SK-N-SH treated with all-trans-retinoic acid at 6 μM for 48 hours (cell line): ENCODE measurements around the gene TUBGCP4.

Source experiments
- ATAC-seq: fragments of 200-7000 bp; cut with Tn5 transposase; 3 replicates; pipeline ENCODE4 v1.9.1; 2020; ENCODE audit warnings: mild to moderate bottlenecking, moderate library complexity
- ARNTL ChIP-seq: fragments of 450-650 bp; formaldehyde crosslinking; IDR thresholded peaks from 2 replicates; pipeline ENCODE4 v1.5.0; 2020; ENCODE audit warnings: low read depth, mild to moderate bottlenecking, moderate library complexity, borderline replicate concordance
- BACH2 ChIP-seq: fragments of 250-450 bp; sonication (Bioruptor Pico); IDR thresholded peaks from 2 replicates; pipeline ENCODE4 v1.9.0; 2021; ENCODE audit warnings: mild to moderate bottlenecking, borderline replicate concordance
- CREB5 ChIP-seq: fragments of 250-450 bp; sonication (Bioruptor Pico); IDR thresholded peaks from 2 replicates; pipeline ENCODE4 v1.5.1; 2020; ENCODE audit warnings: low read depth, mild to moderate bottlenecking, moderate library complexity
- CSDC2 ChIP-seq: fragments of 250-450 bp; sonication (Bioruptor Pico); IDR thresholded peaks from 2 replicates; pipeline ENCODE4 v1.5.0; 2020; ENCODE audit warnings: mild to moderate bottlenecking, moderate library complexity
- ESRRG ChIP-seq: fragments of 250-450 bp; sonication (Bioruptor Pico); IDR thresholded peaks from 2 replicates; pipeline ENCODE4 v1.6.1; 2021; ENCODE audit warnings: mild to moderate bottlenecking
- ISL1 ChIP-seq: fragments of 250-450 bp; sonication (Bioruptor Pico); IDR thresholded peaks from 2 replicates; pipeline ENCODE4 v2.1.2; 2022; ENCODE audit warnings: mild to moderate bottlenecking, moderate library complexity
- OSR1 ChIP-seq: fragments of 250-450 bp; sonication (Bioruptor Pico); IDR thresholded peaks from 2 replicates; pipeline ENCODE4 v1.8.0; 2022; ENCODE audit warnings: moderate library complexity, mild to moderate bottlenecking, inconsistent platforms
- PATZ1 ChIP-seq: fragments of 250-450 bp; sonication (Bioruptor Pico); IDR thresholded peaks from 2 replicates; pipeline ENCODE4 v1.8.0; 2020; ENCODE audit warnings: mild to moderate bottlenecking, moderate library complexity, borderline replicate concordance
- POU6F1 ChIP-seq: fragments of 250-450 bp; sonication (Bioruptor Pico); IDR thresholded peaks from 2 replicates; pipeline ENCODE4 v1.8.0; 2021; ENCODE audit warnings: low read depth, mild to moderate bottlenecking, moderate library complexity, borderline replicate concordance
- PPARA ChIP-seq: fragments of 250-450 bp; sonication (Bioruptor Pico); IDR thresholded peaks from 2 replicates; pipeline ENCODE4 v1.5.0; 2020; ENCODE audit warnings: mild to moderate bottlenecking, borderline replicate concordance
- RARB ChIP-seq: fragments of 250-450 bp; sonication (Bioruptor Pico); IDR thresholded peaks from 2 replicates; pipeline ENCODE4 v1.8.0; 2021; ENCODE audit warnings: mild to moderate bottlenecking, moderate library complexity
- SNAI2 ChIP-seq: fragments of 250-450 bp; sonication (Bioruptor Pico); IDR thresholded peaks from 2 replicates; pipeline ENCODE4 v1.5.0; 2020; ENCODE audit warnings: mild to moderate bottlenecking, moderate library complexity
- TOX ChIP-seq: fragments of 250-450 bp; sonication (Bioruptor Pico); IDR thresholded peaks from 2 replicates; pipeline ENCODE4 v1.8.0; 2021; ENCODE audit warnings: mild to moderate bottlenecking, moderate library complexity, borderline replicate concordance
- ZC3H10 ChIP-seq: fragments of 250-450 bp; sonication (Bioruptor Pico); IDR thresholded peaks from 2 replicates; pipeline ENCODE4 v1.5.1; 2021; ENCODE audit warnings: mild to moderate bottlenecking, moderate library complexity
- ZFP3 ChIP-seq: fragments of 250-450 bp; sonication (Bioruptor Pico); IDR thresholded peaks from 2 replicates; pipeline ENCODE4 v1.5.0; 2020; ENCODE audit warnings: mild to moderate bottlenecking, moderate library complexity
- ZFP30 ChIP-seq: fragments of 450-650 bp; formaldehyde crosslinking; IDR thresholded peaks from 2 replicates; pipeline ENCODE4 v1.5.0; 2022; ENCODE audit warnings: mild to moderate bottlenecking, moderate library complexity
- ZNF565 ChIP-seq: fragments of 450-650 bp; formaldehyde crosslinking; conservative IDR thresholded peaks from 2 replicates; pipeline ENCODE4 v1.5.0; 2020; ENCODE audit warnings: low read depth, mild to moderate bottlenecking, moderate library complexity
- ZNF70 ChIP-seq: fragments of 450-650 bp; formaldehyde crosslinking; IDR thresholded peaks from 2 replicates; pipeline ENCODE4 v1.5.0; 2020; ENCODE audit warnings: mild to moderate bottlenecking, moderate library complexity
- ZNF8 ChIP-seq: fragments of 450-650 bp; formaldehyde crosslinking; IDR thresholded peaks from 2 replicates; pipeline ENCODE4 v1.5.0; 2020; ENCODE audit warnings: mild to moderate bottlenecking, moderate library complexity
- TF ChIP-seq, protein P1 (sequence below): fragments of 250-450 bp; sonication (Bioruptor Pico); IDR thresholded peaks from 2 replicates; pipeline ENCODE4 v1.5.0; 2020; ENCODE audit warnings: mild to moderate bottlenecking, moderate library complexity
- TF ChIP-seq, protein P2 (sequence below): fragments of 250-450 bp; sonication (Bioruptor Pico); IDR thresholded peaks from 2 replicates; pipeline ENCODE4 v1.5.1; 2021; ENCODE audit warnings: mild to moderate bottlenecking, moderate library complexity

Gene TUBGCP4

DNA sequence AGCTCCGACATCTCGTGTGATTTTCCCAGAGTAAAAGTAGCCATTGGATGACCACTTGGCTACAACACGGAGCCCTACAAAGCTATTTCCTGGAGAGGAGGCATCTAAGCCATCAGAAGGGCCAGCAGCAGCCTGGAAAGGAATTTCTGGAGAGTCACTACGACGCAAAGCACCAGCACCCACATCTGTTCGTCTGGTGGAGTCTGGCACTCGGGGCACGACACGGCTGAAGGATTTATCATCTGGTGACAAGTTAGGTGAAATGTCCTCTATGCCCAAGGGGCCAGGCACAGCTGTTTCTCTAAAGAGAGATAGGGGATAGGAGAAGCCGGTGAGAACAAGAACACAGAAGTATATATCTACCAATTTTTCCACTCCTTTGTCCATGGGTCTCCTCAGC, 49.5 kb downstream of the TUBGCP4 start:
- ATAC-seq: no peak
- TF ChIP-seq PPARA (CRISPR knock-in tag) (no peak), TOX (CRISPR knock-in tag) (no peak), CREB5 (no peak), ZNF8 (CRISPR knock-in tag) (no peak), ZNF565 (CRISPR knock-in tag) (no peak), SNAI2 (no peak), POU6F1 (CRISPR knock-in tag) (no peak), ZC3H10 (CRISPR knock-in tag) (no peak), OSR1 (no peak), ESRRG (CRISPR knock-in tag) (no peak)
- TF ChIP-seq, protein P1, sequence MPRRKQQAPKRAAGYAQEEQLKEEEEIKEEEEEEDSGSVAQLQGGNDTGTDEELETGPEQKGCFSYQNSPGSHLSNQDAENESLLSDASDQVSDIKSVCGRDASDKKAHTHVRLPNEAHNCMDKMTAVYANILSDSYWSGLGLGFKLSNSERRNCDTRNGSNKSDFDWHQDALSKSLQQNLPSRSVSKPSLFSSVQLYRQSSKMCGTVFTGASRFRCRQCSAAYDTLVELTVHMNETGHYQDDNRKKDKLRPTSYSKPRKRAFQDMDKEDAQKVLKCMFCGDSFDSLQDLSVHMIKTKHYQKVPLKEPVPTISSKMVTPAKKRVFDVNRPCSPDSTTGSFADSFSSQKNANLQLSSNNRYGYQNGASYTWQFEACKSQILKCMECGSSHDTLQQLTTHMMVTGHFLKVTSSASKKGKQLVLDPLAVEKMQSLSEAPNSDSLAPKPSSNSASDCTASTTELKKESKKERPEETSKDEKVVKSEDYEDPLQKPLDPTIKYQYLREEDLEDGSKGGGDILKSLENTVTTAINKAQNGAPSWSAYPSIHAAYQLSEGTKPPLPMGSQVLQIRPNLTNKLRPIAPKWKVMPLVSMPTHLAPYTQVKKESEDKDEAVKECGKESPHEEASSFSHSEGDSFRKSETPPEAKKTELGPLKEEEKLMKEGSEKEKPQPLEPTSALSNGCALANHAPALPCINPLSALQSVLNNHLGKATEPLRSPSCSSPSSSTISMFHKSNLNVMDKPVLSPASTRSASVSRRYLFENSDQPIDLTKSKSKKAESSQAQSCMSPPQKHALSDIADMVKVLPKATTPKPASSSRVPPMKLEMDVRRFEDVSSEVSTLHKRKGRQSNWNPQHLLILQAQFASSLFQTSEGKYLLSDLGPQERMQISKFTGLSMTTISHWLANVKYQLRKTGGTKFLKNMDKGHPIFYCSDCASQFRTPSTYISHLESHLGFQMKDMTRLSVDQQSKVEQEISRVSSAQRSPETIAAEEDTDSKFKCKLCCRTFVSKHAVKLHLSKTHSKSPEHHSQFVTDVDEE (CRISPR knock-in tag): no peak

DNA sequence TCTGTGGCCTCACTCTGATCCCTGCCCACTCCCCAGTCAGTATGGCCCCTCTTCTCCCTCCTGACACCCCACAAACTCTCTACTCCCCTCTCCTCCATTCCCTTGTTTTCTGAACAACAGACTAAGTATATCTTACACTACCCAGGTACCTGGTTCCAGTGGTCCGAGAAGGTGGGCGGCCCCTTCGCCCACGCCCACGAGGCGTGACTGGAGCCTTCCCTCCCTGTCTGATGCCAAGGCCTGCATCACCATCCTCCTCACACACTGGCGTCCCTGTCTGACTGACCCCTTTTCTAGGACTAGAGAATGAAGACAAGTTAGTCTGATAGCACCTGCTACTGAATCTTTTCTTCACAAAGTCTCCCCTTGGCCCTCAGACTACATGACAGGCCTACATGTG, 50.0 kb downstream of the TUBGCP4 start:
- TF ChIP-seq ISL1 (CRISPR knock-in tag) (no peak), ZFP3 (CRISPR knock-in tag) (no peak), SNAI2 (no peak), ZNF565 (CRISPR knock-in tag) (no peak), RARB (CRISPR knock-in tag) (no peak), CSDC2 (CRISPR knock-in tag) (no peak), TOX (CRISPR knock-in tag) (no peak), BACH2 (CRISPR knock-in tag) (no peak)
- TF ChIP-seq, protein P2, sequence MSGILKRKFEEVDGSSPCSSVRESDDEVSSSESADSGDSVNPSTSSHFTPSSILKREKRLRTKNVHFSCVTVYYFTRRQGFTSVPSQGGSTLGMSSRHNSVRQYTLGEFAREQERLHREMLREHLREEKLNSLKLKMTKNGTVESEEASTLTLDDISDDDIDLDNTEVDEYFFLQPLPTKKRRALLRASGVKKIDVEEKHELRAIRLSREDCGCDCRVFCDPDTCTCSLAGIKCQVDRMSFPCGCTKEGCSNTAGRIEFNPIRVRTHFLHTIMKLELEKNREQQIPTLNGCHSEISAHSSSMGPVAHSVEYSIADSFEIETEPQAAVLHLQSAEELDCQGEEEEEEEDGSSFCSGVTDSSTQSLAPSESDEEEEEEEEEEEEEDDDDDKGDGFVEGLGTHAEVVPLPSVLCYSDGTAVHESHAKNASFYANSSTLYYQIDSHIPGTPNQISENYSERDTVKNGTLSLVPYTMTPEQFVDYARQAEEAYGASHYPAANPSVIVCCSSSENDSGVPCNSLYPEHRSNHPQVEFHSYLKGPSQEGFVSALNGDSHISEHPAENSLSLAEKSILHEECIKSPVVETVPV: no peak
- ATAC-seq: no peak

- ATAC-seq: no peak
- no peak for TF ChIP-seq TOX (CRISPR knock-in tag)
- no peak for TF ChIP-seq CSDC2 (CRISPR knock-in tag)
- no peak for TF ChIP-seq OSR1
- no peak for TF ChIP-seq ARNTL (CRISPR knock-in tag)
- no peak for TF ChIP-seq SNAI2
- no peak for TF ChIP-seq ZFP30 (CRISPR knock-in tag)
- no peak for TF ChIP-seq ISL1 (CRISPR knock-in tag)
- no peak for TF ChIP-seq ESRRG (CRISPR knock-in tag)
- no peak for TF ChIP-seq POU6F1 (CRISPR knock-in tag)
- TF ChIP-seq, protein P1 (CRISPR knock-in tag): no peak
- TF ChIP-seq ZC3H10 (CRISPR knock-in tag): no peak
- TF ChIP-seq PATZ1: no peak
- TF ChIP-seq ZNF70 (CRISPR knock-in tag): no peak
Measured at GRCh38 chr15:43423793-43424192, 52.9 kb downstream of the TUBGCP4 start.
